HG03139 (cell line): Measurements from ENCODE around the gene CCDC85A.

Experiments used
- ATAC-seq: cut with Tn5 transposase; IDR thresholded peaks from one replicate; pipeline ENCODE4 v1.9.1; 2021; ENCODE audit not compliant: unreplicated experiment

The CCDC85A gene

GRCh38 chr2:56192664-56193305, 9.0 kb downstream of the CCDC85A start:
- ATAC-seq, result no peak

- no peak for ATAC-seq
Observed at GRCh38 chr2:56195563-56195962, 11.8 kb downstream of the CCDC85A start.

GRCh38 chr2:56197816-56198215, 14.0 kb downstream of the CCDC85A start:
- ATAC-seq, result no peak

- ATAC-seq, result no peak
Observed at GRCh38 chr2:56198936-56199335, 15.1 kb downstream of the CCDC85A start.

- no peak for ATAC-seq
Observed at GRCh38 chr2:56199492-56199891, 15.7 kb downstream of the CCDC85A start.

- no peak for ATAC-seq
Observed at GRCh38 chr2:56202381-56203121, 18.8 kb downstream of the CCDC85A start.

GRCh38 chr2:56204556-56204955, 20.8 kb downstream of the CCDC85A start:
- no peak for ATAC-seq

GRCh38 chr2:56206250-56206649, 22.5 kb downstream of the CCDC85A start:
- ATAC-seq, result no peak

- no peak for ATAC-seq
Observed at GRCh38 chr2:56207760-56208159, 24.0 kb downstream of the CCDC85A start.

GRCh38 chr2:56208380-56208779, 24.6 kb downstream of the CCDC85A start:
- ATAC-seq, result no peak

GRCh38 chr2:56209701-56210100, 25.9 kb downstream of the CCDC85A start:
- ATAC-seq, result no peak

- ATAC-seq, result no peak
Observed at GRCh38 chr2:56210291-56210690, 26.5 kb downstream of the CCDC85A start.

- ATAC-seq, result no peak
Observed at GRCh38 chr2:56211048-56211447, 27.3 kb downstream of the CCDC85A start.

GRCh38 chr2:56215911-56216310, 32.1 kb downstream of the CCDC85A start:
- no peak for ATAC-seq

- ATAC-seq, result no peak
Observed at GRCh38 chr2:56217106-56217505, 33.3 kb downstream of the CCDC85A start.

- no peak for ATAC-seq
Observed at GRCh38 chr2:56222481-56222880, 38.7 kb downstream of the CCDC85A start.

GRCh38 chr2:56224316-56224715, 40.5 kb downstream of the CCDC85A start:
- ATAC-seq, result no peak

GRCh38 chr2:56227811-56228210, 44.0 kb downstream of the CCDC85A start:
- no peak for ATAC-seq

GRCh38 chr2:56229397-56230060, 45.7 kb downstream of the CCDC85A start:
- no peak for ATAC-seq

- no peak for ATAC-seq
Observed at GRCh38 chr2:56230156-56230555, 46.4 kb downstream of the CCDC85A start.

- ATAC-seq, result no peak
Observed at GRCh38 chr2:56231361-56231760, 47.6 kb downstream of the CCDC85A start.

- ATAC-seq, result no peak
Observed at GRCh38 chr2:56232912-56233311, 49.1 kb downstream of the CCDC85A start.
